Limb (tissue), 2 donors: Measurements from ENCODE around the gene RECQL.
"Not testable (repeated sequence)": the region's sequence is repeated elsewhere in the genome, so short reads cannot be mapped to it uniquely, and the experiment has no call there.

Experiments used
- DNase-seq, 2 donors: peaks; one replicate each; pipeline ENCODE4 v3.0.0-alpha.2; 2016; ENCODE audit errors: extremely low spot score in 2 of 2

The RECQL gene

GRCh38 chr12:21428241-21428640 is 73.2 kb downstream of the RECQL start:
- no peak for DNase-seq

- not testable (repeated sequence) for DNase-seq
Observed at GRCh38 chr12:21419009-21419699, 82.3 kb downstream of the RECQL start.
